Lower leg skin (tissue), 3 donors: ENCODE data around the gene ETS1.

Experiments used
- POLR2A ChIP-seq, 2 donors: fragments of 450-650 bp; IDR thresholded peaks; one replicate each; pipeline ENCODE4 v1.6.1; 2016 to 2017; ENCODE audit warnings: antibody characterized with exemption in 2 of 2, mild to moderate bottlenecking in 1 of 2, moderate library complexity in 1 of 2
- TF ChIP-seq, protein P1 (sequence below), 3 donors: fragments of 450-650 bp; IDR thresholded peaks; one replicate each; pipeline ENCODE4 v1.5.1; 2016; ENCODE audit warnings: antibody characterized with exemption in 3 of 3, mild to moderate bottlenecking in 3 of 3, moderate library complexity in 2 of 3

DNA sequence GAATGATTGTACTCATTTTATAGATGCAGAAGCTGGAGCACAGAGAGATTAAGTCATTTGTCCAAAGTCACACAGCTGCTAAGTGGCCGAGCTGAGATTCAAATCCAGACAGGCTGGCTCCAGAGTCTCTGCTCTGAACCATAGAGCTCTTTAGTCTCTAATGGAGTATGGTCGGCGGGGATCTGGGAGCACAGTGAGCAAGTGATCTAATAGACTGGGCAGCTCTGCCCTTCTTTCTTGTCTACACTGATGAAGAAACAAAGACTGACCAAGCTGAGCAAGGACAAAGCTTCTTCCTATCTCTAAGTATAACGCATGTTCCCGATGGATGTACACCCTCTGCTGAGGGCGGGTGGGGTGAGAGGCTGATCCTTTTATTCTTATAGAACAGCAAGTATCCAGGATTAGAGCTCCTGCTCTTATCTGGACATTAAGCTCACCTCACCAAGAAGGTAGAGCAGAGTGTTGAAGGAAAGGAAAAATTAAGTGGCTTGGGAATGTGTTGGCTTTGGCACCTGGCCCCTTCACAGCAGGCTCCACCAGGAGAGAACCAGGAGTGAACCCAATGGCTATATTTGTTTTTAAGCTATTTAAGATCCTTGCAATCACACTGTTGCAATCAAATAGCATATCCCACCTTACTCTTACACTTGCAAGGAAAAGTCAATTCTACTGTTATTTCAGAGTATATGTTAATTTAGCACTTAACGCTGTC lies 68.7 kb downstream of the ETS1 start:
- TF ChIP-seq, protein P1, sequence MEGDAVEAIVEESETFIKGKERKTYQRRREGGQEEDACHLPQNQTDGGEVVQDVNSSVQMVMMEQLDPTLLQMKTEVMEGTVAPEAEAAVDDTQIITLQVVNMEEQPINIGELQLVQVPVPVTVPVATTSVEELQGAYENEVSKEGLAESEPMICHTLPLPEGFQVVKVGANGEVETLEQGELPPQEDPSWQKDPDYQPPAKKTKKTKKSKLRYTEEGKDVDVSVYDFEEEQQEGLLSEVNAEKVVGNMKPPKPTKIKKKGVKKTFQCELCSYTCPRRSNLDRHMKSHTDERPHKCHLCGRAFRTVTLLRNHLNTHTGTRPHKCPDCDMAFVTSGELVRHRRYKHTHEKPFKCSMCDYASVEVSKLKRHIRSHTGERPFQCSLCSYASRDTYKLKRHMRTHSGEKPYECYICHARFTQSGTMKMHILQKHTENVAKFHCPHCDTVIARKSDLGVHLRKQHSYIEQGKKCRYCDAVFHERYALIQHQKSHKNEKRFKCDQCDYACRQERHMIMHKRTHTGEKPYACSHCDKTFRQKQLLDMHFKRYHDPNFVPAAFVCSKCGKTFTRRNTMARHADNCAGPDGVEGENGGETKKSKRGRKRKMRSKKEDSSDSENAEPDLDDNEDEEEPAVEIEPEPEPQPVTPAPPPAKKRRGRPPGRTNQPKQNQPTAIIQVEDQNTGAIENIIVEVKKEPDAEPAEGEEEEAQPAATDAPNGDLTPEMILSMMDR (IDR thresholded peaks at IDR 0.05) = no peak
- TF ChIP-seq POLR2A (IDR thresholded peaks at IDR 0.05) = no peak
